GM19099 (cell line): ENCODE results near the gene RAB37.
A peak's percentile ranks its signal among the peaks of the same experiment; 100 is the strongest.

Experiments
- POLR2A ChIP-seq: IDR thresholded peaks from 3 replicates; pipeline ENCODE4 v1.6.1; 2011; ENCODE audit warnings: low read depth; ENCODE audit not compliant: insufficient read length; ENCODE audit errors: extremely low read depth

The RAB37 gene

DNA sequence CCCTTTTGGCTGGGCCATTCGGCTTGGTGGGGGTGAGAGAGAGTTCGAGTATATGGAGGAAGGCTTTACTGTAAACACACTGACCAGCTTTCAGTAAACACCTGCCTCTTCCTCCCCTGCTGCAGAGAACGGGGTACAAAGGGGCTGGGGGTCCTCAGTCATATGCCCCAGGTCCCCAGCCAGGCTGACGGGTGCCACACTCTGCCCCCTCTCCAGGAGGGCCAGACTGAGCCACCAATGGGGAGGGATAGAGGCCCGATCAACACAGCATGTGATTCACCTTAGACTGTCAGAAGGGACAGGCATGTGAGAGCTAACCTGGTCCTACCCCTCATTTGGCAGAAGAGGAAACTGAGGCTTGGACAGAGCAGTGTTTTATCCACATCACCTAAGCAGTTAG, 24.4 kb downstream of the RAB37 start:
- TF ChIP-seq POLR2A: no peak

DNA sequence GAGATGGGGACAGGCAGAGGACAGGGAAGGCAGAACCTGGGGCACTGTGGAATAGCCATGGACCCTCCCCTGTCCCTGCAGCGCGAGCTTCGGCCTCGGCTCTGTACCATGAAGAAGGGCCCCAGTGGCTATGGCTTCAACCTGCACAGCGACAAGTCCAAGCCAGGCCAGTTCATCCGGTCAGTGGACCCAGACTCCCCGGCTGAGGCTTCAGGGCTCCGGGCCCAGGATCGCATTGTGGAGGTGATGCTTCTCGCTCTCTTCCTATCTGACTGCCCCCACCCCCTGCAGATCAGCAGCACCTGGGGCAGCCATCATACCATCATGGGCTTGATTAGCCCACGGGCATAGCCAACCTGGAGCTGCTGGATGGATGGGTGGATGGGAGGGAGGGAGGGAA, 24.9 kb downstream of the RAB37 start:
- TF ChIP-seq POLR2A: no peak

DNA sequence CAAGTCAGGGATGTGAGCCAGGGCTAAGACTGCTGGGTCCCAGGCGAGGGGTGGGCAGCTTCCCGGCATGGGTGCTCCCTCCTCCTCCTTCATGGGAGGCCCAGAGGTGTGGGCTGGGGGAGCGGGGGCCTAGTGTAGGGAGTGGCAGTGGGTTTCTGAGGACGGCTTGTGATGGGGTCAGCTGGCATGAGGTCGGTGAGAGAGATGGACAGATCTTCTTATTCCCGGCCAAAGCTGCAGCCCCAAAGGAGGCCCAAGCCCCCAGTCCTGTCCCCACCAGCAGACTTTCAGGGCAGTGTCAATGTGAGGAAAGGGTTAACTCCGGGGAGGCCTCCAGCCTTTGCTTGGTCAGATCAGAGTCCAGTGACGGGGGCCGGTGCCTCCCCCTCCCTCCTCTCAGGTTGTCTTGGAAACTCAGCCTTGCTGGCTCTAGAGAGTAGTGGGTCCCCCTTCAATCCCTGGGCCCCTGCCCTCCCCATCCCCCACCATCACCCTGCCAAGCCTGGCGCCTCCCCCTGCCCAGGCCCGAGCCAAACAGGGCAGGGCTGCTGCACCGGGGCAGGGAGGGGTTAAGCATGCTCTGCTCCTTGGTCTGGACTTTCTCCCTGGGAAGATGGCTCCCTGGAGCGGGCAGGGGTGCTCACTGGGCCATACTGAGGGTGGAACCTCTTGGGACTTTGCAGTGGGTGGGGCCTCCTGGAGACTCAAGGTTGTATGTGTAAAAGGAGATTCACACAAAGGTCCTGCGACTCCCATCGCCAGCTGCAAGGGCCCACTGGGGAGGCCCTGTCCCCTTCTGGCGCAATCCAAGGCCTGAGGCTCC, 26.7 kb downstream of the RAB37 start:
- TF ChIP-seq POLR2A: no peak

DNA sequence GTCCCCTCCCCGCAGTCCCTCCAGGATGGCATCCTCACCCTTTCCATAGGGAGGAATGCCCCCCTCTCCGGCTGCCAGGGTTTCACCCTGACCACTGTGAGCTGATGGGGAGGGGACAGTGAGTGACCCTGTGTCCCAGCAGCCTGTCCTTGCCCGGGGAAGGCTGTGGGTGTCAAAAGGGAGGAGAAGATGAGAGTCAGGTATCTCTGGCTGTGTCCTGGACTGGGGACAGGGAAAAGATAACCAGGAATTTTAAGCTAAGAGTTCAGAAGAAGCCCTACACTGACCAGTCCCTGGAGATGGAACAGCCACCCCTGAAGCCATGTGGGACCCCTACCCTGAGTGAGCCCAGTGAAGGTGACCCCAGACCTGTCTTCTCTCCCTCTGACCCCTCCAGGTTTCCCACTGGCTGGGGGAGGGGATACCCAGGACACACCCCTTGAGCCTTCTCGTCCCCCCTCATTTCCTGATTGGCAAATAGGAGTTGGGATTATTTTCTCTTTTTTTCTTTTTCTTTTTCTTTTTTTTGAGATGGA, 27.8 kb downstream of the RAB37 start:
- TF ChIP-seq POLR2A: no peak

DNA sequence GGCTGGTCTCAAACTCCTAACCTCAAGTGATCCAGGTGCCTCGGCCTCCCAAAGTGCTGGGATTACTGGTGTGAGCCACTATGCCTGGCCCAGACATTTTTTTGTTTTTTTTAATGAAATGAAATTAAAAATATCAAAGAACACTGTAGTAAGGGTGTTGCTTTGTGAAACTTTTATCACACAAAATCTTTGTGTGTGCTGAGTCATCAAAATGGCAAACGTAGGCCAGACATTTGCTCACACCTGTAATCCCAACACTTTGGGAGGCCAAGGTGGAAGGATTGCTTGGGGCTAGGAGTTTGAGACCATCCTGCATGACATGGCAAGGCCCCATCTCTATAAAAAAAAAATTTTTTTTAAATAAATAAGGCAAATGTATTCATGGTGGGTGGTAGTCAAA, 29.4 kb downstream of the RAB37 start:
- no peak for TF ChIP-seq POLR2A

DNA sequence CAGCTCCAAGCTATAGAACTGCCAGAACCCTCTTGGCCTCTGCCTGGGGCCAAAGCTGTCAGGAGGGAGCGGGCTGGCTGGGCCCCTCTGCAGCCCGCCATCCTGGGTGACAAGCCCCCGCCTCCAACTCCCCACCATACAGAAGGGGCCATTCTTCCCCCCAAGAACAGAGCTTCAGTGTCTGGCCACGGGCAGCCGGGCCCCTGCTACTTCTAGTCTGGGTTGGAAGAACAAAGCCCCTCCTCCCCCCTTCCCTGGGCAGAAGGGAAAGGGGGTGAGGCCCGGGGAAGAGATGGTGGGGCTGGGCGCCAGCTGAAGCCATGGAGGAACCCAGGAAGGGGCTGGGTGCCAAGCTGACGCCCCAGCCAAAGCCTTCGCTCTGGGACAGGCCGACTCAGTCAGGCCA, 30.1 kb downstream of the RAB37 start:
- TF ChIP-seq POLR2A: no peak

DNA sequence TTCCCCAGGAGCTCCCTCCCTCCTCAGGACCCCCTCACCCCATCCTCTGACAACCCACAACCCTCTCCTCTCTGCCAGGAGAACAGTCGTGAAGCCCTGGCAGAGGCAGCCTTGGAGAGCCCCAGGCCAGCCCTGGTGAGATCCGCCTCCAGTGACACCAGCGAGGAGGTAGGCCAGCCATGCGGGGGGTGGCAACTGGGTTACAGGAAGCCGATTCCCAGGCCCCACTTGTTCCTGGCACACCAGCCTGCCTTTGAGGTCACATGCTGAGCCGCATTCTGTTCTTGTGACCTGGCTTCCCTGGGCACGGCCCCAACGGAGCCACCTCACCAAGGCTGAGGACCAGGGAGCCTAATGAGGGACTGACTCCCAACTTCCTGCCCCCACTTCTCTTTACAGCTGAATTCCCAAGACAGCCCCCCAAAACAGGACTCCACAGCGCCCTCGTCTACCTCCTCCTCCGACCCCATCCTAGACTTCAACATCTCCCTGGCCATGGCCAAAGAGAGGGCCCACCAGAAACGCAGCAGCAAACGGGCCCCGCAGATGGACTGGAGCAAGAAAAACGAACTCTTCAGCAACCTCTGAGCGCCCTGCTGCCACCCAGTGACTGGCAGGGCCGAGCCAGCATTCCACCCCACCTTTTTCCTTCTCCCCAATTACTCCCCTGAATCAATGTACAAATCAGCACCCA, 31.2 kb downstream of the RAB37 start:
- TF ChIP-seq POLR2A: no peak

DNA sequence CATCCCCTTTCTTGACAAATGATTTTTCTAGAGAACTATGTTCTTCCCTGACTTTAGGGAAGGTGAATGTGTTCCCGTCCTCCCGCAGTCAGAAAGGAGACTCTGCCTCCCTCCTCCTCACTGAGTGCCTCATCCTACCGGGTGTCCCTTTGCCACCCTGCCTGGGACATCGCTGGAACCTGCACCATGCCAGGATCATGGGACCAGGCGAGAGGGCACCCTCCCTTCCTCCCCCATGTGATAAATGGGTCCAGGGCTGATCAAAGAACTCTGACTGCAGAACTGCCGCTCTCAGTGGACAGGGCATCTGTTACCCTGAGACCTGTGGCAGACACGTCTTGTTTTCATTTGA, 31.7 kb downstream of the RAB37 start:
- TF ChIP-seq POLR2A: peak; percentile 20

DNA sequence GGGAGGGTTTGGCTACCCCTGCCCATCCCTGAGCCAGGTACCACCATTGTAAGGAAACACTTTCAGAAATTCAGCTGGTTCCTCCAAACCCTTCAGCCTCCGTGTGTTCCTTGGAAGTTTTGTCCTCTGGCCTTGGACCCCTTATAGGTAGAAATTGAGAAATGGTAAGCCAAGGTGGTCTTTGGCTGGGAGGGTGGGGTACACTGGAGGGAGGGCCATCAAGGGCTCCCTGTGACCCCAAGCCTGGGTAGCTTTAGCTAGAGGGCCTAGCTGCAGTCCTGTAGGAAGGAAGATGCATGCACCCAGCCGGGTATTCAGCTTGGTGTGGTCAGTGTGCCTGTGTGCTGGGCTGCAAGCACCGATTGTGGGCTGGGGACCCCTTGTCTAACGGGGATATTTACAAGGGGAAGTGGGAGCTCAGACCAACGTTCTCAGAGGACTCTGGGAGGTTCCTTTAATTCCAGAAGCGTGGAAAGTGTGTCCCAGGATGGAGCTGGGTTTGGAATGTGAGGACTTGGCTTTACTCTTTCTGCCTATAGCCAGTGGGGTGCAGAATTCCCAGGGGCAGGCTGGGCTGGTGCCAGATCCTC, 32.3 kb downstream of the RAB37 start:
- no peak for TF ChIP-seq POLR2A

DNA sequence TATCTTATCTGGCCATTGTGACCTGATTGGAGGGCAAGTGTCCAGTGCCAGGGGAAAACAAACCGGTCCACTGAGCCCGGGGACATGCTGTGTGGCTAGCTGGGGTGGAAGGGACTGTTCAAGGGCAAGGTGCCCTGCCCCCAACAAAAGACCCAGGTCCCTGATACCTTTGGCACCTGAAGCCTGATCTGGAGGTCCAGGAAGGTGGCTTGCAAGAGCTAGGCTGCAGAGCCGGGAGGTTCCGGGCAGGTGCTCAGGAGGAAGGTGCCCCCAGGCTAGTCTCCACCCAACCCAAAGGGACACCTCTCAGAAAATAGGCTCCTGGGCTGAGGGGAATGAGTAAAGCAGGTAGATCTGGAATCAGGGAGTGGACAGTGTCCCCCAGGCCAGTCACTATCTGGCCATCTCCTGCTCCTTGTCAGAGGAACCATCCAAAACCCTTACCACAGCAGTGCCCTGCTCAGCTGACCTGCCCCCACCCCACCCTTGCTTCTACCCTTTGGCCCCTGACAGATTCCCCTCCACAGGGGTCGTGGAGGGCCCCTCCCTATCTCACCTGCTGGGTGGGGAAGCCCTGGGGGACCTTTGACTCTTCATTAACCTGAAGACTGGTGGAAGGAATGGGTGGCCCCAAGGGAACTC, 32.9 kb downstream of the RAB37 start:
- no peak for TF ChIP-seq POLR2A

DNA sequence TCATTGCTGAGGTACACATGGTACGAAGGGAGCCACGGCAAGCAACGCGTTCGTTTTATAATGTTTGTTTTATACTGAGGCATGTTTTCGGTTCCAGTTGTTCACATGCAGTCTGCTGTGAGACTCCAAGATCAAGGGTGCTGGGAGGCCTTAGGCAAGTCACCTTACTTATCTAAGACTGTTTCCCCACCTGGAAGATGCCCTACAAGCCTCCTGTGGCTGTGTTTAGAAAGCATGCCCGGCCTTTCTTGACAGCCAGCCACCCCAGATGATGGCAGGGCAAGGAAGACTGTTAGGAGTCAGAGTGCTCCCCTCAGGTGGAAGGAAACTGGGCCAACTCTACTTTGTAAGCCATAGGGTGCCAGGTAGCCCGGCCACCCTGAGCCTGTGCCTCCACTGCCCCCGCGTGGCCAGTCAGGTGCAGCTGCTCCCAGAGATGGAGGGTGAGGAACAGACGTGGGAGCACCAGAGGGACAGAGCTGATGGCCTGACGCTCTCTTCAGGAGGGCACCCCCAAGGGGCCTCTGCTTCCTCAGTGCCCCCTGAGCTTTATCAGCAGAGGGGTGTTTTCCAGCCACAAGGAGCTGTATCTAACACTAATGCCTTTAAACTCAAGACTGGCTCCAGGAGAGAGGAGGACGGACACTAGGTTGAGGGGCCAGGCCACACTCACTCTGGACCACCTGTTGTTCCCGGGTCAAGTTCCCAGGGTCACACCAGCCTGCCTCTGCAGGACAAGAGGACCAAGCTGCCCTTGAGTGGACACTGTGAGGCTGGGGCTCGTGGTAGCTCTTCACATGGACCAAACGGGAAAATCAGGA, 33.7 kb downstream of the RAB37 start:
- TF ChIP-seq POLR2A: no peak

DNA sequence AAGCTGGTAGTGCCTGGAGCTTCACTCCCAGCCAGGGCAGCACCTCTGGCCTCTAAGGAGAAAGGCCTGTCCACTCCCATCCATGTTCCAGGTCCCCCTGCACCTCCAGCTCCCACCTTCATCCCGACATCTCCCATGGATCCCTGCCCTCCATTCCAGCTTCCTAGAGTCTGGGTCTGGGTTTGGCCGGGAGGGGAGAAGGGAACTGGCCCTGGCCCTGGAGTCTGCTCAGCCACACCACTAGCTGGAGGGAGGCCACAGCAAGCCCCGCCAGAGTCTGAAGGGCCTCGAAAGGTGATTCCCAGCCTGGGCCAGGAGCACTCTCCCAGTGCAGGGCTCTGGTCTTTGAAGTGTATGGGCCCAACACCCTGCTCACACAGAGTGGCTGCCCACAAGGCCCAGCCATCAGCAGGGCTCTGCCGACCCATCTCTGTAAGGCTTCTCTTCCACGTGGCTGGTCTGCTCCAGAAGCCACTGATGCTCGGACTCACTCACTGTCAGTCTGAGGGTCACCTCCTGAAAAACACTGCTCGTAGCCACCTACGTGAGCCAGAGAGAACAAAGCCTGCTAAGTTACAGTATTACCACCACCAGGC, 34.4 kb downstream of the RAB37 start:
- no peak for TF ChIP-seq POLR2A

DNA sequence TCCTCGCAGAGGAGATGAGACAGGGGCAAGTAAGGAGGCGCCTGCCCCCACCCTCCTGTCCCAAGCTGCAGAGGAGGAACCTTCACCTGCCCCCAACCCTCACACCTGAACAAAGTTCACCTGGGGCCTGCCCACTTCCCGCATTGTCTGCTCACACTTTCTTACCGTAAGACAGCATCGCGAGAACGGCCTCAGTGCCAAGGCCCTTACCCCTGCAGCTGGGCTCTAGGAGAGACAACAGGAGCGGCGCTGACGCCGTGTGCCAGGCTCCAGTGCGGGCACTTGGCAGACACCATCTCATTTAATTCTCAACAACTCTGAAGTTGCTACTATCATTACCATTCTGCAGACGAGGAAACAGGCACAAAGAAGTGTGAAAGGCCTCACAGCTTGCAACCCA, 35.0 kb downstream of the RAB37 start:
- TF ChIP-seq POLR2A: no peak

DNA sequence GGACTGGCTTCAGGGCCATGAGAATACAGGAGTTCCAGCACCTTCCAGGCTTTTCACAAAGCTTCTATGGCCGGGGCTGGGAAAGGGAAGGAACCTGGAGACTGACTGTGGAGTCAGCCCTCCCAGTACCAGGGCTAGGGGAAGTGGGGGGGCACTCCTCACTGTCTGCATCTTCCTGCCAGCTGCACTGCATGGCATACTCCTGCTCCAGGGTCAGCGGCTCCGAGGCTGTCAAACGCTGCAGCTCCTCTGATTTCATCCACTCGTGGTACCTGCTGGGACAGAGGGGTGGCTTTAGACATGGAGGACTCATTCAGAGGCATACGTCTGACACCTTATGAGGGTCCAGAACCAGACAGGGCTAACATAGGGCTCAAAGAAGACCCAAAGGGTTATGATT, 36.4 kb downstream of the RAB37 start:
- no peak for TF ChIP-seq POLR2A
